ENCODE data around the gene C9orf85. TPM values are rescaled to one million over a fixed set of nuclear protein-coding genes. Genes with fewer than 3 reads are reported as not detected.

Gene C9orf85
- total and polyA plus RNA-seq, 2 of the 8 experiments (the other 6 are each of a cell fraction or from before 2014, with no cell fraction given) = 6.3 to 14.5 TPM

GRCh38 chr9:71878327-71879274 lies 32.8 kb upstream of the C9orf85 start:
- Histone ChIP-seq H3K4me1 (replicated peaks in 1 of 4; ENCODE audit: control insufficient read depth in 3 of 4, insufficient read depth in 4 of 4, low read length in 3 of 4) (no peaks in the 10 kb centered on the region; a peak in 2 of 7 replicates), H3K23me2 (ENCODE audit: low read depth, low read length) (no peaks in the 10 kb centered on the region), H4K20me1 (replicated peaks in 1 of 2; ENCODE audit: control insufficient read depth in 1 of 2, insufficient read depth in 2 of 2, low read length in 2 of 2) (peaks cover 16 to 20% of the 10 kb centered on the region in 2 experiments), H2AK5ac (ENCODE audit: low read depth, low read length) (no peak overlapping the region), H2AFZ (ENCODE audit: low read length) (no peak overlapping the region), H3K14ac (ENCODE audit: insufficient read length) (no peak overlapping the region), H2BK120ac (replicated peaks; ENCODE audit: low read depth, low read length) (no peak overlapping the region), H3K79me1 (ENCODE audit: low read depth, low read length) (no peaks in the 10 kb centered on the region), H4K8ac (ENCODE audit: extremely low read depth, insufficient read depth, low read length) (no peak overlapping the region), H4K5ac (ENCODE audit: insufficient read length, low read depth, low read length) (no peak overlapping the region), H3K4me2 (ENCODE audit: insufficient read depth in 1 of 2, low read depth in 2 of 2, low read length in 2 of 2) (no peak overlapping the region), H2BK5ac (ENCODE audit: low read depth, low read length) (no peak overlapping the region), H3K23ac (ENCODE audit: insufficient read length) (no peak overlapping the region), H3K56ac (replicated peaks; ENCODE audit: insufficient read length, low read depth, low read length) (no peak overlapping the region), H3K27ac (ENCODE audit: low read depth, low read length) (no peak overlapping the region), H2BK20ac (ENCODE audit: low read length) (no peak overlapping the region), H3K27me3 (replicated peaks in 1 of 4; ENCODE audit: control insufficient read depth in 3 of 4, extremely low read depth in 1 of 4, insufficient read depth in 3 of 4, low read length in 3 of 4) (no peaks in the 10 kb centered on the region), H4K91ac (replicated peaks; ENCODE audit: insufficient read length, low read length) (no peak overlapping the region), H3K4ac (replicated peaks; ENCODE audit: insufficient read length, low read depth, low read length) (no peak overlapping the region), H3K4me3 (ENCODE audit: extremely low read depth in 1 of 4, insufficient read depth in 2 of 4, low read depth in 3 of 4, low read length in 4 of 4) (no peak overlapping the region), H3K36me3 (ENCODE audit: control insufficient read depth in 2 of 4, insufficient read depth in 4 of 4, low read length in 3 of 4) (peaks cover 0 to 7% (median 6%) of the 10 kb centered on the region in 4 experiments; a peak in 4 of 8 replicates), H3K9me3 (ENCODE audit: insufficient read depth in 2 of 2, low read depth in 1 of 2, low read length in 1 of 2) (no peaks in the 10 kb centered on the region), H2BK15ac (ENCODE audit: low read length) (no peak overlapping the region), H2BK12ac (ENCODE audit: low read depth, low read length) (no peak overlapping the region), H3K9ac (replicated peaks in 1 of 4; ENCODE audit: extremely low read depth in 1 of 4, low read depth in 3 of 4, low read length in 3 of 4) (no peak overlapping the region), H3K79me2 (ENCODE audit: control insufficient read depth in 1 of 2, insufficient read depth in 2 of 2, low read length in 2 of 2) (peaks cover 22 to 99% of the 10 kb centered on the region in 2 experiments; a peak in 3 of 4 replicates), H3K18ac (ENCODE audit: extremely low read depth, low read length) (no peak overlapping the region)
- CTCF ChIA-PET (ENCODE audit: partially characterized antibody) = interaction anchor here (0.9 kb wide), 1 partner anchor 34 kb away, joined by 3 read pairs; no protein-coding TSS in a partner anchor
- 97% methylated on average over 4 of the region's 4 CpGs; no CpG with 5 or more reads in 1 of the 2 experiments for WGBS, 2 experiments (ENCODE audit: extremely low coverage in 1 of 2, insufficient coverage in 1 of 2, insufficient read length in 1 of 2, insufficient replicate concordance in 2 of 2, low coverage in 1 of 2, low lambda C conversion rate in 2 of 2, missing lambda C conversion rate in 1 of 2)
- POLR2A ChIA-PET (ENCODE audit: partially characterized antibody) = interaction anchor here (0.6 to 1.5 kb wide), 5 partner anchors 9 to 34 kb away, joined by 3 to 4 read pairs (median 3); no protein-coding TSS in a partner anchor
- DNase-seq (ENCODE audit: low read depth in 1 of 2, low spot score in 2 of 2) (no peak), FAIRE-seq (no peak)
- no peak for TF ChIP-seq SP2 (IDR thresholded peaks at IDR 0.05; ENCODE audit: low read length)
- TF ChIP-seq PHF8 (conservative IDR thresholded peaks at IDR 0.05; ENCODE audit: low read depth, low read length) = no peak
- no peak for TF ChIP-seq SP1 (IDR thresholded peaks at IDR 0.05; ENCODE audit: low read depth, low read length)
- TF ChIP-seq EP300 (IDR thresholded peaks at IDR 0.05; ENCODE audit: borderline replicate concordance in 1 of 2, low read depth in 2 of 2, low read length in 2 of 2) = no peak
- no peak for TF ChIP-seq POLR2A (IDR thresholded peaks at IDR 0.05; ENCODE audit: control extremely low read depth in 1 of 2, low read depth in 2 of 2, low read length in 2 of 2)
- no peak for TF ChIP-seq YY1 (IDR thresholded peaks at IDR 0.05; ENCODE audit: low read depth, low read length)
- TF ChIP-seq TCF12 (IDR thresholded peaks at IDR 0.05; ENCODE audit: low read depth, low read length) = no peak
- TF ChIP-seq RNF2 (IDR thresholded peaks at IDR 0.05; ENCODE audit: borderline replicate concordance, low read depth, low read length, missing control alignments, poor library complexity, severe bottlenecking) = no peak
- TF ChIP-seq KDM4A (IDR thresholded peaks at IDR 0.05; ENCODE audit: low read depth, low read length, severe bottlenecking) = no peak
- no peak for TF ChIP-seq CHD2 (IDR thresholded peaks at IDR 0.05; ENCODE audit: low read length)
- no peak for TF ChIP-seq NRF1 (IDR thresholded peaks at IDR 0.05; ENCODE audit: low read depth, low read length)
- no peak for TF ChIP-seq BRCA1 (IDR thresholded peaks at IDR 0.05; ENCODE audit: low read depth, low read length)
